ENCODE data around the gene PID1.

- TF ChIP-seq CTCF (IDR thresholded peaks at IDR 0.05) (no peak), FOXP1 (CRISPR knock-in tag; IDR thresholded peaks at IDR 0.05; ENCODE audit: borderline replicate concordance) (no peak), E2F4 (CRISPR knock-in tag; IDR thresholded peaks at IDR 0.05; ENCODE audit: borderline replicate concordance, low read depth) (no peak), ATF6 (CRISPR knock-in tag; IDR thresholded peaks at IDR 0.05) (no peak), PRDM15 (CRISPR knock-in tag; IDR thresholded peaks at IDR 0.05) (no peak)
Observed at GRCh38 chr2:229088966-229089700, 182.0 kb downstream of the PID1 start.
